PC-9 (cell line): ENCODE measurements around the gene IGSF21.

Experiments
- EZH2 ChIP-seq: fragments of 200-600 bp; sonication (generic); IDR thresholded peaks from 2 replicates; pipeline ENCODE4 v1.8.0; 2017; ENCODE audit warnings: antibody characterized with exemption, low read depth
- TF ChIP-seq, protein P1 (sequence below): fragments of 200-600 bp; sonication (generic); conservative IDR thresholded peaks from 2 replicates; pipeline ENCODE4 v1.6.1; 2017; ENCODE audit warnings: mixed run types, antibody characterized with exemption, mild to moderate bottlenecking, moderate library complexity

DNA sequence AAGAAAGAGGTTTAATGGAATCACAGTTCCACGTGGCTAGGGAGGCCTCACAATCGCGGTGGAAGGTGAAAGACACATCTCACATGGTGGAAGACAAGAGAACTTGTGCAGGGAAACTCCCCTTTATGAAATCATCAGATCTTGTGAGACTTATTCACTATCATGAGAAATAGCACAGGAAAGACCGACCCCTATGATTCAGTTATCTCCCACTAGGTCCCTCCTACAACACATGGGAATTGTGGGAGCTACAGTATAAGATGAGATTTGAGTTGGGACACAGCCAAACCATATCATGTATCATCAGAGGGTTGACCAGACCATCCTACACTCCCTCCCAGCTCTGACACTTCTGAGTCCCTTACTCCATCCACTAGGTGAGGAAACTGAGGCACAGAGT, 229.2 kb downstream of the IGSF21 start:
- TF ChIP-seq, protein P1, sequence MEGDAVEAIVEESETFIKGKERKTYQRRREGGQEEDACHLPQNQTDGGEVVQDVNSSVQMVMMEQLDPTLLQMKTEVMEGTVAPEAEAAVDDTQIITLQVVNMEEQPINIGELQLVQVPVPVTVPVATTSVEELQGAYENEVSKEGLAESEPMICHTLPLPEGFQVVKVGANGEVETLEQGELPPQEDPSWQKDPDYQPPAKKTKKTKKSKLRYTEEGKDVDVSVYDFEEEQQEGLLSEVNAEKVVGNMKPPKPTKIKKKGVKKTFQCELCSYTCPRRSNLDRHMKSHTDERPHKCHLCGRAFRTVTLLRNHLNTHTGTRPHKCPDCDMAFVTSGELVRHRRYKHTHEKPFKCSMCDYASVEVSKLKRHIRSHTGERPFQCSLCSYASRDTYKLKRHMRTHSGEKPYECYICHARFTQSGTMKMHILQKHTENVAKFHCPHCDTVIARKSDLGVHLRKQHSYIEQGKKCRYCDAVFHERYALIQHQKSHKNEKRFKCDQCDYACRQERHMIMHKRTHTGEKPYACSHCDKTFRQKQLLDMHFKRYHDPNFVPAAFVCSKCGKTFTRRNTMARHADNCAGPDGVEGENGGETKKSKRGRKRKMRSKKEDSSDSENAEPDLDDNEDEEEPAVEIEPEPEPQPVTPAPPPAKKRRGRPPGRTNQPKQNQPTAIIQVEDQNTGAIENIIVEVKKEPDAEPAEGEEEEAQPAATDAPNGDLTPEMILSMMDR: no peak
- TF ChIP-seq EZH2: no peak
